GM12875 (cell line): ENCODE data around the gene MAFG.

Experiments
- H3K4me3 ChIP-seq: one replicate; pipeline ENCODE4 v1.5.1; 2011; ENCODE audit warnings: low read depth, low read length, control low read depth
- CTCF ChIP-seq: IDR thresholded peaks from 2 replicates; pipeline ENCODE4 v1.5.1; 2011; ENCODE audit warnings: low read depth, mild to moderate bottlenecking, control low read depth, inconsistent platforms, low read length, moderate library complexity, borderline replicate concordance; ENCODE audit not compliant: insufficient read depth

Gene MAFG

GRCh38 chr17:81888105-81888987 lies 39.2 kb downstream of the MAFG start:
- no peak for TF ChIP-seq CTCF
- H3K4me3 ChIP-seq: no peak overlapping the region

- no peak for TF ChIP-seq CTCF
- H3K4me3 ChIP-seq: no peak overlapping the region
These were observed 41.5 kb downstream of the MAFG start for GRCh38 chr17:81885869-81886548.

- no peak for TF ChIP-seq CTCF
- H3K4me3 ChIP-seq: no peak overlapping the region
These were observed 42.1 kb downstream of the MAFG start for GRCh38 chr17:81885454-81885853.

- H3K4me3 ChIP-seq: no peak overlapping the region
- TF ChIP-seq CTCF: no peak
These were observed 42.6 kb downstream of the MAFG start for GRCh38 chr17:81884968-81885367.

GRCh38 chr17:81884520-81884919 lies 43.0 kb downstream of the MAFG start:
- TF ChIP-seq CTCF: no peak
- no peak overlapping the region for H3K4me3 ChIP-seq

GRCh38 chr17:81879121-81879520 lies 48.4 kb downstream of the MAFG start:
- H3K4me3 ChIP-seq: no peak overlapping the region
- no peak for TF ChIP-seq CTCF
